Activated CD4-positive, alpha-beta memory T cell treated with anti-CD3 and anti-CD28 coated beads, Interleukin-2, amount 10 ng/mL, durations not matched to agents 7 days and 5 days (primary cell): Measurements from ENCODE around the gene SLC2A4. TPM values are rescaled to one million over a fixed set of nuclear protein-coding genes. Genes with fewer than 3 reads are reported as not detected.
A peak's percentile ranks its signal among the peaks of the same experiment; 100 is the strongest.

ENCODE experiments used
- CTCF ChIA-PET: fragments of 350-600 bp; sonication (Branson Sonifier 250); formaldehyde crosslinking; loops from one replicate; lab custom pipeline; 2021; ENCODE audit warnings: antibody characterized with exemption, inconsistent platforms; lab: Charles Lee
- POLR2A ChIA-PET: fragments of 350-600 bp; sonication (Branson Sonifier 250); formaldehyde crosslinking; loops from one replicate; lab custom pipeline; 2021; ENCODE audit warnings: antibody characterized with exemption; lab: Charles Lee
- DNase-seq: peaks from one replicate; pipeline ENCODE4 v3.0.0-alpha.2; 2020
- H3K27ac Mint-ChIP-seq: one replicate; pipeline ENCODE4 v1.8.0; 2021; ENCODE audit warnings: mild to moderate bottlenecking, mixed read lengths
- H3K27me3 Mint-ChIP-seq: one replicate; pipeline ENCODE4 v1.8.0; 2021; ENCODE audit warnings: mixed read lengths
- H3K36me3 Mint-ChIP-seq: one replicate; pipeline ENCODE4 v1.8.0; 2021; ENCODE audit warnings: low read depth, mixed read lengths
- H3K4me1 Mint-ChIP-seq: one replicate; pipeline ENCODE4 v1.8.0; 2021; ENCODE audit warnings: mixed read lengths
- H3K4me3 Mint-ChIP-seq: one replicate; pipeline ENCODE4 v1.8.0; 2021; ENCODE audit warnings: mild to moderate bottlenecking, mixed read lengths
- H3K9me3 Mint-ChIP-seq: one replicate; pipeline ENCODE4 v1.8.0; 2021; ENCODE audit warnings: mixed read lengths
- total RNA-seq, 2 experiments: library from RNA; stranded (reverse); gene quantifications; one replicate each; pipeline ENCODE4 v1.2.3, GENCODE V29; 2021

The SLC2A4 gene
- total RNA-seq, 2 experiments from 2014 or later: not detected

- no peak for DNase-seq
- Mint-ChIP-seq H3K9me3 (no peaks in the 10 kb centered on the region), H3K27me3 (peaks cover 49% of the 10 kb centered on the region), H3K27ac (no peak overlapping the region), H3K4me1 (peaks cover 24% of the 10 kb centered on the region), H3K4me3 (no peak overlapping the region), H3K36me3 (no peaks in the 10 kb centered on the region)
- CTCF ChIA-PET: interaction anchor here (1.1 kb wide), 1 partner anchor 13 kb away, joined by 4 read pairs; no protein-coding TSS in a partner anchor
- POLR2A ChIA-PET: interaction anchor here (1.3 to 1.5 kb wide), 2 partner anchors 14 to 53 kb away, joined by 3 read pairs; partner anchors contain the start of gene ACAP1
Measured at GRCh38 chr17:7283471-7284216, 2.1 kb downstream of the SLC2A4 start.

GRCh38 chr17:7284911-7285310 is 3.4 kb downstream of the SLC2A4 start:
- peaks cover 49% of the 10 kb centered on the region for H3K27me3 Mint-ChIP-seq
- H3K4me3 Mint-ChIP-seq: no peak overlapping the region
- H3K9me3 Mint-ChIP-seq: no peaks in the 10 kb centered on the region
- DNase-seq: no peak
- no peaks in the 10 kb centered on the region for H3K36me3 Mint-ChIP-seq
- CTCF ChIA-PET: interaction anchor here (2.1 kb wide), 1 partner anchor 12 kb away, joined by 13 read pairs; no protein-coding TSS in a partner anchor
- POLR2A ChIA-PET: interaction anchor here (1.5 kb wide), 1 partner anchor 51 kb away, joined by 3 read pairs; the partner anchor contains the start of gene ACAP1
- H3K27ac Mint-ChIP-seq: no peak overlapping the region
- H3K4me1 Mint-ChIP-seq: peaks cover 24% of the 10 kb centered on the region

DNA sequence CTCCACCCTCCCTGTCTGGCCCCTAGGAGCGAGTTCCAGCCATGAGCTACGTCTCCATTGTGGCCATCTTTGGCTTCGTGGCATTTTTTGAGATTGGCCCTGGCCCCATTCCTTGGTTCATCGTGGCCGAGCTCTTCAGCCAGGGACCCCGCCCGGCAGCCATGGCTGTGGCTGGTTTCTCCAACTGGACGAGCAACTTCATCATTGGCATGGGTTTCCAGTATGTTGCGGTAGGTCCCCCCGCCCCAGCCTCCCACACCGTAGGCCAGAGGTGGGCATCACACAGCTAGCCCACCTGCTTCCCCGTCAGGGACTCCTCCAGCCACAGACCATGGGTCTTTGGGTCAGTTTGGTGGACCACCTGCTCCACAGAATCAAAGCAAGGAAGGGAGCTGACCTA is 4.2 kb downstream of the SLC2A4 start:
- Mint-ChIP-seq H3K27me3 (peaks cover 51% of the 10 kb centered on the region), H3K4me3 (no peak overlapping the region), H3K4me1 (peaks cover 17% of the 10 kb centered on the region), H3K36me3 (no peaks in the 10 kb centered on the region), H3K27ac (no peak overlapping the region), H3K9me3 (no peaks in the 10 kb centered on the region)
- DNase-seq: no peak
- ChIA-PET POLR2A (interaction anchor here (0.8 kb wide), 1 partner anchor 401 kb away, joined by 3 read pairs; no protein-coding TSS in a partner anchor), CTCF (interaction anchor here (2.1 kb wide), 1 partner anchor 11 kb away, joined by 13 read pairs; no protein-coding TSS in a partner anchor)

GRCh38 chr17:7289256-7290032 is 7.9 kb downstream of the SLC2A4 start:
- Mint-ChIP-seq H3K27ac (no peak overlapping the region), H3K4me1 (peaks cover 9% of the 10 kb centered on the region), H3K36me3 (no peaks in the 10 kb centered on the region), H3K27me3 (peaks cover 48% of the 10 kb centered on the region), H3K9me3 (no peaks in the 10 kb centered on the region), H3K4me3 (no peak overlapping the region)
- POLR2A ChIA-PET: no interaction called here
- no peak for DNase-seq
- CTCF ChIA-PET: interaction anchor here (1.4 kb wide), 1 partner anchor 10 kb away, joined by 5 read pairs; no protein-coding TSS in a partner anchor

DNA sequence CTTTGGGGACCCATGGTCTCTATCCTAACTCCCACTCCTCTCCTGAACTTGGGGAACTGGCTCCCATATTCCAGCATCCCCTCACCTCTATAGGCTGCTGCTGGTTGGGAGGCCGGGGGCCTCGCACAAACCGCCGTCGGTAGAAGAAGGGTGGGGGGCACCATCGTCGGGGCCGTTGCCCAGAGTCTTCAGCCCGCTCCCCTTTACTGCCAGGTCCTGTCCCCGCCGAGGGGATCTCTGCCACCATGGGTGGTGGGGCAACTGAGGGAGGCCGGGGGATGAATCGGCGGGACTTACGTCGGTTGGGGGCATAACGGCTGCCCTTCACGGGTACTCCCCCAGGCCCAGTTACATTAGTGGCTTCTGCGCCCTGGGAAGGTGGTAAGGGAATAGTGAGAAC is 8.6 kb downstream of the SLC2A4 start:
- DNase-seq: no peak
- Mint-ChIP-seq H3K9me3 (no peaks in the 10 kb centered on the region), H3K4me3 (no peak overlapping the region), H3K27me3 (peaks cover 52% of the 10 kb centered on the region), H3K27ac (no peak overlapping the region), H3K4me1 (peaks cover 13% of the 10 kb centered on the region), H3K36me3 (no peaks in the 10 kb centered on the region)
- ChIA-PET CTCF (interaction anchor here (1.4 kb wide), 1 partner anchor 9 kb away, joined by 5 read pairs; no protein-coding TSS in a partner anchor), POLR2A (no interaction called here)

DNA sequence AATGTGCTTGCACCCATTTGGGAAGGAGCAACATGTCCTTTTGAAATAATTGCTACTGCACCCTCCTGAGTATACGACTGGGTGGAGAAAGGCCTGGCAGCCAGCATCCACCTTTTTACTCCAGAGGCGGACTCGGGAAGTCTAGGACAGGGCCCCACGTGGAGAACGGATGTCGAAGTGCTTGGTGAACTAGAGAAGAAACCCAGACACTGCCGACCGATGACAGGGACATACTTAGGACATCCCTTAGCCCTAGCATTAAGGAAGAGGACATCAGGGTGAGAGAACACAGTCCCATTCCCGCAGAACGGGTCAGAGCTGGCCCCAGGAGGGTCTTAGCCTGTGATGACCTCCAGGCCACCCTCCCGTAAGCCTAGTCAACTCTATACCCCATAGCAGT is 9.2 kb downstream of the SLC2A4 start:
- peaks cover 54% of the 10 kb centered on the region for H3K27me3 Mint-ChIP-seq
- H3K4me1 Mint-ChIP-seq: peaks cover 18% of the 10 kb centered on the region
- H3K36me3 Mint-ChIP-seq: no peaks in the 10 kb centered on the region
- H3K9me3 Mint-ChIP-seq: no peaks in the 10 kb centered on the region
- POLR2A ChIA-PET: no interaction called here
- CTCF ChIA-PET: interaction anchor here (1.4 kb wide), 1 partner anchor 9 kb away, joined by 5 read pairs; no protein-coding TSS in a partner anchor
- no peak overlapping the region for H3K27ac Mint-ChIP-seq
- no peak overlapping the region for H3K4me3 Mint-ChIP-seq
- DNase-seq: no peak

DNA sequence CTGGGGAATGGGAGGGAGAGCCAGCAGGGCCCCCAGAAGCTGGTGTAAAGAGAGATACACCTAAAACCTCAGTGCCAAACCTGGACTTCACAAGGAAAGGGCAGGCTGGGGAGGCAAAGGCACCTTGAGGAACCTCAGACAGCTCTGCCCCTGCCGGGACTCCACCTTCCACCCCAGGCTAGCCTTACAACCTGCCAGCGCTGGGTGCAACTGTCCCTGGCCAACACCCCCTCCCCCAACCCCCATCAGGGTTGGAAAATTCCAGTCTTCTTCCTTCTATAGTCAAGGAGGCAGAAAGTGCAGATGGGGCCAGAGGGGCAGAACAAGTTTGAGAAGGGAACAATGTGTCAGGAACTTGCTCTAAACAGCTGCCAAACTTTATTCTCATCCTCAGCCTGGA is 10.7 kb downstream of the SLC2A4 start:
- no peak for DNase-seq
- H3K27me3 Mint-ChIP-seq: peaks cover 52% of the 10 kb centered on the region
- H3K27ac Mint-ChIP-seq: no peak overlapping the region
- H3K36me3 Mint-ChIP-seq: no peaks in the 10 kb centered on the region
- H3K9me3 Mint-ChIP-seq: no peaks in the 10 kb centered on the region
- no peak overlapping the region for H3K4me3 Mint-ChIP-seq
- ChIA-PET CTCF (interaction anchor here (1.5 kb wide), 1 partner anchor 72 kb away, joined by 3 read pairs; the partner anchor contains the start of genes ACADVL and DLG4), POLR2A (interaction anchor here (1.2 to 1.9 kb wide), 2 partner anchors 17 to 145 kb away, joined by 3 to 4 read pairs; no protein-coding TSS in a partner anchor)
- H3K4me1 Mint-ChIP-seq: peaks cover 29% of the 10 kb centered on the region

GRCh38 chr17:7292729-7293128 is 11.2 kb downstream of the SLC2A4 start:
- Mint-ChIP-seq H3K9me3 (no peaks in the 10 kb centered on the region), H3K27me3 (peaks cover 46% of the 10 kb centered on the region), H3K4me3 (no peak overlapping the region), H3K4me1 (peaks cover 29% of the 10 kb centered on the region), H3K27ac (no peak overlapping the region), H3K36me3 (no peaks in the 10 kb centered on the region)
- POLR2A ChIA-PET: interaction anchor here (1.2 to 1.9 kb wide), 2 partner anchors 17 to 144 kb away, joined by 3 to 4 read pairs; no protein-coding TSS in a partner anchor
- CTCF ChIA-PET: no interaction called here
- no peak for DNase-seq

DNA sequence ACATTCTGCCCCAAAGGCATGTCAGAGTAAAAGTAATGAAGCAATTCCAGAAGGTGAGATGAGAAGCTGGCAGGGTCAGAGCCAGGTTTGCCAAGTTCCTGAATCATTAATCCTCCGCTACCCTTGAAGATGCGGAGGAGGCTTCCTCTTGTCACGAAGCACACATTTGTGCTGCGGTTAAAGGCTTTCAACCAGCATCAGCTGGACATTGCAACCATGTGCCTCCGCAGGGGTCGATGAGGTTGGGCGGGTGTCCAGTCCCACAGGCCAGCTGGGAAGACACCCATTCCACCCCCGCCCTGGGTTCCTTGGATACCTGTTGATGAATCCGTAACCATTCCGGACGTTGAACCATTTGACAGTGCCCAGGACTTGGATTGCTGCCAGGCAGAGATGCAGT is 11.6 kb downstream of the SLC2A4 start:
- H3K27me3 Mint-ChIP-seq: peaks cover 42% of the 10 kb centered on the region
- no peaks in the 10 kb centered on the region for H3K9me3 Mint-ChIP-seq
- H3K4me3 Mint-ChIP-seq: no peak overlapping the region
- DNase-seq: no peak
- no peaks in the 10 kb centered on the region for H3K36me3 Mint-ChIP-seq
- no peak overlapping the region for H3K27ac Mint-ChIP-seq
- CTCF ChIA-PET: interaction anchor here (1.0 kb wide), 1 partner anchor 73 kb away, joined by 4 read pairs; no protein-coding TSS in a partner anchor
- H3K4me1 Mint-ChIP-seq: peaks cover 29% of the 10 kb centered on the region
- POLR2A ChIA-PET: interaction anchor here (1.2 to 1.9 kb wide), 2 partner anchors 16 to 144 kb away, joined by 3 to 4 read pairs; no protein-coding TSS in a partner anchor

DNA sequence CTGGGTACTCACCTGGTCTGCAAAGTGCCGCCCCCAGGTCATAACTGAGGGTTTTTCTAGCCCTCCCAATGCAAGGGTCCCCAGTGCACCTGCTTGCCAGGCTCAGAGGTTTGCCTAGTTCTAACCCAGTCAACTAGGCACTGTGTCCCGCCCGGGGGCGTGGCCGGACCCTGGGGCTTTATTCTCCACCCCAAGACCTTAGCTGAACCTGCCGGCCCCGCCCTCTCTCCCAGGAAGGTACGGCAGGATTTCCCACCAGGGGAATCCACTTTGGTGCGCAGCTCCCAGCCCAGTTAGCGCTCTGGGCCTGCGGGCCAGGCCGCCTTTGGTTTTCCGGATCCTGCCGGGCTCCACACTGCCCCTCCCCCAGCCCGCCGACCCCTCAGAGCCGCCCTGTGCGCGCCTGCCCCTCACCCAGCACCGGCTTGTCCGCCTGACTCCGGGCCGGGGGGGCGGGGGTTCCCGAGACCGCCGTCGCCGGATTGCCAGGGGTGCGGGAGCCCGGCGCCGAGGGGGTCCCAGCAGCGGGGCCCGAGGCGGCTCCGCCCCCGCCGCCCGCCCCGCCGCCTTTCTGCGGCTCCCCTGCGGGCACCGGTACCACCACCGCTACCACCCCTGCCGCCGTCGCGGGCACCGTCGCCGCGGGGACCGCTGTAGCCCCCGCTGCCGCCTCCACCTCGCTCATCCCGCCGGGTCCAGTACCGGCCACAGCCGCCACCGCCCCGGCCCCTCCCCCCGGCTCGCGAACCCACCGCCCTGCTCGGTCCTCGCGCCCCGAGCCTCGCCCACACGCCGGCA is 12.5 kb downstream of the SLC2A4 start:
- peaks cover 29% of the 10 kb centered on the region for H3K4me1 Mint-ChIP-seq
- peaks cover 37% of the 10 kb centered on the region for H3K27me3 Mint-ChIP-seq
- no peak overlapping the region for H3K27ac Mint-ChIP-seq
- no peaks in the 10 kb centered on the region for H3K36me3 Mint-ChIP-seq
- no peaks in the 10 kb centered on the region for H3K9me3 Mint-ChIP-seq
- POLR2A ChIA-PET: interaction anchor here (1.9 kb wide), 1 partner anchor 143 kb away, joined by 4 read pairs; no protein-coding TSS in a partner anchor
- DNase-seq: no peak
- peak overlapping the region; percentile 69 for H3K4me3 Mint-ChIP-seq
- CTCF ChIA-PET: interaction anchor here (1.0 kb wide), 1 partner anchor 73 kb away, joined by 4 read pairs; no protein-coding TSS in a partner anchor

DNA sequence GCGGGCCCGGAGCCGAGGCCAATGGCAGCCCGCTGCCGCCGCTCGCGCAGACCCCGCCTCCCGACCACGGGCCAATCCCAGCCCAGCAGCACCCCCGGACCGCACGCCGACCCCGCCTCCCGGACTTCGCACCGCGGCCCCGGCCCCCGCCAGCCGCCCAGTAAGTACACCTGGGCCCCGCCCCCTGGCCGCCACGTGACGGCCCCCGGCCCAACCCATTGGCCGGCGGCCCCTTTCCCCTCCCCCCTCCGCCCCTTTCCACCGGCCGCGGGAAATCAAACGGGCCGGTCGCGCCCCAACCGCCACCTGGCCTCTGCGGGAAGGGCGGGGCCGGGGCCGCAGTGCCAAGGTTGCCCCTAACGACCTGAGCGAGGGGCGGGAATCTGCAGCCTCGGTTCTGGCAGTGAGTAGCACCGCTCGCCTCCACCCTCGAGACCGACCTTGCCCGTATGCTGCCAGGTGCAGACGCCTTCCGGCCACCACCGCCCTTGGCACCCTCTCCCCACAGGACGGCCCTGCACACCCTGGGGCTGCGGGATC is 13.2 kb downstream of the SLC2A4 start, which contains the start of gene YBX2:
Gene YBX2 (minus strand): TSS at position 26 of the 540 bp plus-strand sequence. CDS start 139 bp downstream, outside the sequence.
- Mint-ChIP-seq H3K9me3 (no peaks in the 10 kb centered on the region), H3K4me3 (peak within 1 kb of the TSS; percentile 69), H3K27ac (peak within 1 kb of the TSS; percentile 40), H3K27me3 (peaks cover 38% of the 10 kb centered on the region), H3K36me3 (no peaks in the 10 kb centered on the region), H3K4me1 (peaks cover 29% of the 10 kb centered on the region)
- CTCF ChIA-PET: no interaction called here
- POLR2A ChIA-PET: no interaction called here
- DNase-seq: peak; percentile 85
